AG04449 (cell line): ENCODE results near the gene NPAS4.

Experiments used
- CTCF ChIA-PET: fragments of 350-600 bp; formaldehyde crosslinking; extraction: SDS; loops from one replicate; lab custom pipeline; 2021; ENCODE audit warnings: antibody characterized with exemption; lab: Yijun Ruan, JAX
- POLR2A ChIA-PET: fragments of 400-600, 350-600 bp; formaldehyde crosslinking; extraction: SDS; loops from one replicate; lab custom pipeline; 2020; ENCODE audit warnings: antibody characterized with exemption, inconsistent platforms; lab: Yijun Ruan, JAX
- DNase-seq: peaks from one replicate; pipeline ENCODE4 v3.0.0-alpha.2; 2010; ENCODE audit warnings: low read depth, low spot score
- H3K4me3 ChIP-seq: 2 replicates; pipeline ENCODE4 v1.5.1; 2011; ENCODE audit warnings: low read depth, mild to moderate bottlenecking, control low read depth, low read length
- TF ChIP-seq, protein P1 (sequence below): IDR thresholded peaks from one replicate; pipeline ENCODE4 v1.5.1; 2011; ENCODE audit warnings: mild to moderate bottlenecking, moderate library complexity, low read length, control low read depth, inconsistent platforms; ENCODE audit not compliant: insufficient read depth; ENCODE audit errors: missing control alignments

Gene NPAS4

DNA sequence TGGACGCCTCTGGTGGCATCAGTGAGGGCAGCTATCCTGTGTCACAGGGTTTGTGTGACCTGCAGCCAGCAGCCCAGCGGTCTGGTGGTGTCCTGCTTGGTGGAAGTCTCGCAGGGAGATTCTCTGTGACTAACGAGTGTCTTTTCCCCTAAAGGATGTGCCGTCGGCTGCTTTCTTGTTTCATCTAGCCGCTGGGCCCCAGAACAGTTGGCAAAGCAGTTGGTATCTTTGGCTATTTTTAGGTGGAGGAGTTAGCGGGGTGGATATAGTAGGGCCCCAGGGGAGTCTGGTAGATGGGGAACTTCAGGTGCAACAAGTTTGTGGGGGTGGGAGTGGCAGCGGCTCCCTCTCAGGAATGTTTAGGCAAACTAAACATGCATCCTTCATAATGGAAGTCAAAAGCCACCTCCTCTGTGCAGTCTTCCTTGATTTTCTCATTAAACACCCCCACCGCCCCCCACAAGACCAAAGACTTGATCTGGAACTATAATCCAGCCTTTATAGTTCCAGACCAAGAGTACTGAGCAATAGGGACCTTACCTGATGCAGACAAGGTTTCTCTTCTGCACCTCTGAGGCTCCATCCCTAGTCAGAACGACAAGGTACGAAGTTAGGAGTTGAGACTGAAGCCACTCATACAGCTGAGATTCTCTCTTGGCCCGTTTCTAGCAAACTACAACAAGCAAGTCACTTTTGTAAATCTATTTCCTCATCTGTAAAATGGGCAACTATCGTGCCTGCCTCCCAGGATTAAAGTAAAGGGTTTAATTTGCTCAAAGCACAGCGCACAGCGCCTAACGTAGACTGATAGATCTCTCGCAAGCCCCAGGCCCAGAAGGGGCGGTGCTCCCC lies 44.8 kb downstream of the NPAS4 start:
- POLR2A ChIA-PET, result interaction anchor here (1.0 to 1.5 kb wide), 2 partner anchors 15 to 212 kb away, joined by 3 to 9 read pairs; partner anchors contain the start of genes DPP3 and RBM4B
- peak overlapping the region; percentile 69 for H3K4me3 ChIP-seq
- CTCF ChIA-PET, result interaction anchor here (0.7 to 2.7 kb wide), 8 partner anchors 10 to 213 kb away, joined by 3 to 10 read pairs (median 4); partner anchors contain the start of genes MRPL11 and RBM4B
- TF ChIP-seq, protein P1, sequence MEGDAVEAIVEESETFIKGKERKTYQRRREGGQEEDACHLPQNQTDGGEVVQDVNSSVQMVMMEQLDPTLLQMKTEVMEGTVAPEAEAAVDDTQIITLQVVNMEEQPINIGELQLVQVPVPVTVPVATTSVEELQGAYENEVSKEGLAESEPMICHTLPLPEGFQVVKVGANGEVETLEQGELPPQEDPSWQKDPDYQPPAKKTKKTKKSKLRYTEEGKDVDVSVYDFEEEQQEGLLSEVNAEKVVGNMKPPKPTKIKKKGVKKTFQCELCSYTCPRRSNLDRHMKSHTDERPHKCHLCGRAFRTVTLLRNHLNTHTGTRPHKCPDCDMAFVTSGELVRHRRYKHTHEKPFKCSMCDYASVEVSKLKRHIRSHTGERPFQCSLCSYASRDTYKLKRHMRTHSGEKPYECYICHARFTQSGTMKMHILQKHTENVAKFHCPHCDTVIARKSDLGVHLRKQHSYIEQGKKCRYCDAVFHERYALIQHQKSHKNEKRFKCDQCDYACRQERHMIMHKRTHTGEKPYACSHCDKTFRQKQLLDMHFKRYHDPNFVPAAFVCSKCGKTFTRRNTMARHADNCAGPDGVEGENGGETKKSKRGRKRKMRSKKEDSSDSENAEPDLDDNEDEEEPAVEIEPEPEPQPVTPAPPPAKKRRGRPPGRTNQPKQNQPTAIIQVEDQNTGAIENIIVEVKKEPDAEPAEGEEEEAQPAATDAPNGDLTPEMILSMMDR, result no peak
- DNase-seq, result no peak

DNA sequence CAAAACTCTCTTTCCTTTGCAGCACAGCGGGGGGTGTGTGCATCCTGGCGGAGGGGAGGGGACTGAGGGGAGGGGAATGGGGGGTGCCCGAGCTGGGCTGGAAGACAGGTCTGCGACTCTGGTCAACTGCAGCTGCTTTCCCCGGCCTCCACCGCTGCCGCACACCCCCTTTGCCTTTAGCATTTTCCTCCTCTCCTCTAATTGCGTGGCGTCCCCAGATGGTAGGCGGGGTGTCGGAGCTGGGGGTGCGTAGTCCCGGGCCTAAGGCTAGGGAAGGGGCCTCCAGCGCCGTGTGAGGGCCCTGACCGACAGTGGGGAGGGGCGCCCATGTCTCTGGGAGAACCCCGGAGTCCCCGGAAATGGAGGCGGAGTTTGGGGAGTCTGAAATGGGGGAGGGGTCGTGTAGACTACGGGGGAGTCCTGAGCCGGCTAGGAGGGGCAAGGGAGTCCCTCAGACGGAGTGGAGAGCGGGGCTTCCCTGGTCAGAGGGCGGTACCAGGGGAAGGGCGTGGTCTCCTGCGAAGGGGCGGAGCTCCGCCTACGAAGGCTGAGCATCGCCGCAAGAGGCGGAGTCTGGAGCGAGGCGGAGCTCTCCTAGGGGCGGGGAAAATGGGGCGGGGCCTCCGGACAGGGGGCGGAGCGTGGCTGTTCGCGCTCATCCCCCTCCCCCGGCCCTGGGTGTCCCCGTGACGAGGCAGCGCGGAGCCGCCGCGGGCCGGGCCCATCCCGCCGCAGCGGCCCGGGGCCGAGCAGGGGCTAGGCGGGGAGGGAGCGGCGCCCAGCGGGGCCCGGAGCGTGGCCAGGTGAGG lies 45.6 kb downstream of the NPAS4 start, which contains the start of gene PELI3:
Gene PELI3 (plus strand): TSS at position 681 of the 809 bp plus-strand sequence. CDS start 1,224 bp downstream, outside the sequence.
- ChIA-PET CTCF (interaction anchor here (1.0 to 6.0 kb wide), 8 partner anchors 12 to 212 kb away, joined by 3 to 66 read pairs (median 6); partner anchors contain the start of genes DPP3, MRPL11 and RBM4B), POLR2A (interaction anchor here (0.6 to 1.6 kb wide), 6 partner anchors 14 to 211 kb away, joined by 3 to 9 read pairs (median 3); partner anchors contain the start of genes DPP3, MRPL11 and RBM4B)
- DNase-seq, result peak; percentile 41
- peak within 1 kb of the TSS; percentile 69 for H3K4me3 ChIP-seq
- TF ChIP-seq, protein P1, result no peak

DNA sequence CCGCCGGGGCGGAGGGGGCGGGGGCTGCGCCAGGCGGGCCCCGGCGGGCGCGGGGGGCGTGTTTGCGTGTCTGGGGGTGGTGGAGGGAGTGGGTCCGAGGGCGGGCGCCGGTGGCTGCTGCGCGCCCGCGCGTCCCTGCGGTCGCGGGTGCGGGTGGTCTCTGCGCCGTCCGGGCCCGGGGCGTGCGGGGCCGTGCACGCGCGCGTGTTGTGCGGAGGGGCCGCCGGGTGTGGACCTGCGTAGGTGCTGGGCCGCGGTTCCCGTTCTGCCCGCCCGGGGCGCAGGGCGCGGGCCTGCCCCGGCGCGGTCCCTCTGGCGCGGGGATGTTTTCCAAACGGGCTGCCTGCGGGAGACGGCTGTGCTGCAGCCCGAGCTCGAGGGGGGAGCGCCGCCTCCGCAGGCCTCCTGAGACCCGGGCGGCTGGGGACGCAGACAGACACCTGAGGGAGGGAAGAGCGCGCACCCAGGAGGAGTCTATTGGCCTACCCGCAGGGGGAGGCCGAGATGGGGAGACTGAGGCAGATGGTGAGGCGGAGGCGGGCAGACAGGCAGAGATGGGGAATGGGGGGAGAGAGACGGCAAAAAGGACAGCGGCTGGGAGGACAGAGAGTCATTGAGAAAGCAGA lies 46.3 kb downstream of the NPAS4 start:
- ChIA-PET POLR2A (interaction anchor here (0.6 to 1.6 kb wide), 3 partner anchors 13 to 39 kb away, joined by 3 to 9 read pairs (median 9); partner anchors contain the start of genes DPP3 and MRPL11), CTCF (interaction anchor here (1.0 to 6.0 kb wide), 8 partner anchors 11 to 211 kb away, joined by 3 to 66 read pairs (median 6); partner anchors contain the start of genes DPP3, MRPL11 and RBM4B)
- peak overlapping the region; percentile 69 for H3K4me3 ChIP-seq
- no peak for DNase-seq
- TF ChIP-seq, protein P1, result peak; percentile 34

DNA sequence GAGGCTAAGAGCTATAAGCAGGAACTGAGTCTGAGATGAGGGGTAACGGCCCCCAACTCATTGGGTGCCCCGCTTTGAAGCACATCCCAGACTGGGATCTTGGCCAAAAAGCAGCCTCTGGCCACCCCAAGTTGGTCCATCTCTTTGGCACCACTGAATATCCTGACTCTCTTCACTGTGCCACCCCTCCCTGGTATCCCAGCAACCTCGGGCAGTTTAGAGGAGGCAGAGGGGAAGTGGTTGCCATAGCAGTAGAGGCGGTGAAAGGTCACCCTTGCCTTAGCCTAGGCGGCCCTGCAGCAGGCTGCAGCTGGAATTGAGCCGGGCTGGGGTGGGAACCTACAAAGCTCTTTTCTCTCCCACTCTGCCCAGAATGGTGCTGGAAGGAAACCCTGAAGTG lies 46.9 kb downstream of the NPAS4 start:
- ChIA-PET POLR2A (interaction anchor here (1.6 kb wide), 1 partner anchor 29 kb away, joined by 9 read pairs; the partner anchor contains the start of gene MRPL11), CTCF (interaction anchor here (1.1 to 6.0 kb wide), 5 partner anchors 11 to 211 kb away, joined by 3 to 66 read pairs (median 8); partner anchors contain the start of genes DPP3, MRPL11 and RBM4B)
- H3K4me3 ChIP-seq, result peak overlapping the region; percentile 69
- TF ChIP-seq, protein P1, result no peak
- no peak for DNase-seq

DNA sequence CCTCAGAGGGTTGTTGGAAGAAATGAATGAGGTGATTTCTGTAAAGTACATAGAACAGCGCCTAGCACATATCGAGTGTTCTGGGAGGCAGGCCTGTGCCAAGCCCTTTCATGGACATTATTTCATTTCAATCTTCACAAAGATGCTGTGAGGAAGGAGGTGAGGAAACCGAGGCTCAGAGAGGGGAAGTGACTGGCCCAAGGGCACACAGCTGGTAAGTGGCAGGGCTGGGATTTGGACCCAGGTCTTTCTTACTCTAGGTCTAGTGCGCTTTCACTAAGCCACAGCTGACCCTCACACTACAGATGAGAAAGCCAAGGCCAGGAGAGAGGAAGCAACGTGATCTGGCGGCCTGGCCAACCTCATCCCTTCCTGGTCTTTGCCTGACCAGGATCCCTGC lies 47.9 kb downstream of the NPAS4 start:
- DNase-seq, result no peak
- CTCF ChIA-PET, result interaction anchor here (0.9 to 6.0 kb wide), 7 partner anchors 10 to 82 kb away, joined by 3 to 66 read pairs (median 4); partner anchors contain the start of genes DPP3 and MRPL11
- TF ChIP-seq, protein P1, result no peak
- no peak overlapping the region for H3K4me3 ChIP-seq
- POLR2A ChIA-PET, result interaction anchor here (1.6 kb wide), 1 partner anchor 11 kb away, joined by 8 read pairs; the partner anchor contains the start of gene DPP3
